ENCODE measurements around the gene CABLES1.
"Not testable (repeated sequence)": the region's sequence is repeated elsewhere in the genome, so short reads cannot be mapped to it uniquely, and the experiment has no call there.

CABLES1 gene

DNA sequence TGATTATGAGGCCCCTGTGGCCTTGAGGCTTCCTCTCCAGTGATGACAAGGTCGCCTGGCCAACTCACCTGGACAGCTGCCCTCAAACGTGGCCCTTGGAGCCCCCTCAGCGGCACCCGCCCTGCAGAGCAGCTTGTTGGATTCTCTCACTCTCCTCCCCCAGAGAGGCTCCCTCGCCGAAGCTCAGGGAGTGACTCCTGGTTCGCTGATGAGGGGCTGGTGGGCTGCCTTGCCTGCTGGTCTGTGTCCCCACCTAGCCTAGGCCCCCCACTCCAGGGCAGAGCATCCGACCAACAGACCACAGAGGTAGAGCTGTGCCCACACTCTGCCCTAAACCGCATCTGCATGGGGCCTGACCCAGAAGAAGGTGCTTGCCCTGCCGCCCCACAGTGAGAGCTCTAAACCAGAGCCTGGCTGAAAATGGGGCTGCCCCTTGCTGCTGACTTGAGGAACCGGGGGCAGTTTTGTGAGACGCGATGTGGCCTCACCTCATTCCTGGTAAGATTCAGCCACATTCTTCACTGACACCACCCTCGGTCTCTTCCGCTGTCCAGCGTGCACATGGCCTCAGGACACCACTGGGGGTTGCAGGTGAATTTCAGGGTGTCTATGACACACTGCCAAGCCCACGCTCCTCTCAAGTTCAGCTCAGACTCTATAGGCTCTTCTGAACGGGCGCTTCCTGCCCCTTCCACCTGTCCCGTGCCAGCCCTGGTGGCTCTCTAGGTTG lies 131.6 kb downstream of the CABLES1 start:
- DNase-seq (ENCODE audit: low read depth in 2 of 2) = no peak

DNA sequence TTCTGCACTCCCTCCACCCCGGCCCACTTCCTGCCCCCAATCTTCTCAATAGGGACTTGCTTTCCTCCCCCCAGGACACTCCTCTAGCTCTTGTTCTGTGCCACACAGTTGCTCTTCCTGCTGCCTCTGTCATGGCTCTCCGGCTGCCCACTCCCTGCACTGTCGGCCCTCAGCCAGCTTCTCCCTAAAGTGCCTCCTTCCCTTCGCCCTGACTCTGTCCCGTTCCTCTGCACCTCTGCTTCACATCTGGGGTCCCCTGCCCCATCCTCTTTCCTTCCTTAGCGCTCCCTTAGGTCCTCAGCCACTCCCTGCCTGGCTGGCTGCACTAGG lies 132.1 kb downstream of the CABLES1 start:
- no peak for DNase-seq (ENCODE audit: low read depth in 2 of 2)

DNA sequence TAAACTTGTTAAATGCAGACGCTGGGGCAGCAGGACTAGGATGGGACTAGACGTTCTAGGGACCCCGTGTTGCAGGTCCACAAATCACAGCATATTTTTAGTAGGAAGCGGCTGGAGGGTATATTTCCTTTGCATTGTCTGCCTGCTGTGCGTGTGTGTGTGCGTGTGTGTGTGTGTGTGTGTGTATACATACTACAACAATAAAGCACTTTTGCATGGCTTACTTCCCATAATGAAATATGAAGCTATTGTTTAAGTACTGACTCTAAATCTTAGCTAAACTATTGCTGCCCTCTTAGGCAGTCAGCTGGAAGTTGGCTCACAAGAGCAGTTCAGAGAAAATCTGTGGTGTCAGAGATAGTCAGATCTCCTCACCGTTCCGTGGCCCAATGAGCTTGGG lies 133.4 kb downstream of the CABLES1 start:
- DNase-seq (ENCODE audit: low read depth in 2 of 2) = no peak

DNA sequence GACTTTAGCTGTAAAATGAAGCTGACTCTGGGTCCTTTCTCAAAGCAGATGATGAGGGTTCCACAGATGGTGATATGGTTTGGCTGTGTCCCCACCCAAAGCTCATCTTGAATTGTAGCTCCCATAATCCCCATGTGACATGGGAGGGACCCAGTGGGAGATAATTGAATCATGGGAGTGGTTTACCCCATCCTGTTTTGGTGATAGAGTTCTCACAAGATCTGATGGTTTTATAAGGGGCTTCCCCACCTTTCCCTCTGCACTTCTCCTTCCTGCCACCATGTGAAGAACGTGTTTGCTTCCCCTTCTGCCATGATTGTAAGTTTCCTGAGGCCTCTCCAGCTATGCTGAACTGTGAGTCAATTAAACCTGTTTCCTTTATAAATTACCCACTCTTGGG lies 133.8 kb downstream of the CABLES1 start:
- DNase-seq (ENCODE audit: low read depth in 2 of 2) = not testable (repeated sequence)

DNA sequence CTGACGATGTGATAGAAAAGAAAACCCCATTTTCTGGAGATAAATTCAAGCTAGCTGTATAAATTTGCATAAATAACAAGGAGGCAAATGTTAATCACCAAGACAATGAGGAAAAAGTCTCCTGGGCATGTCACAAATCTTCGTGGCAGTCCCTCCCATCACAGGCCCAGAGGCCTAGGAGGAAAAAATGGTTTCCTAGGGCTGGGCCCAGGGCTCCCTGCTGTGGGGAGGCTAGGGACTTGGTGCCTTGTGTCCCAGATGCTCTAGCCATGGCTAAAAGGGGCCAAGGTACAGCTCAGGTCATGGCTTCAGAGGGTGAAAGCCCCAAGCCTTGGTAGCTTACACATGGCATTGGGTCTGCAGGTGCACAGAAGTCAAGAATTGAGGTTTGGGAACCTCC lies 134.6 kb downstream of the CABLES1 start:
- DNase-seq (ENCODE audit: low read depth in 2 of 2) = no peak

DNA sequence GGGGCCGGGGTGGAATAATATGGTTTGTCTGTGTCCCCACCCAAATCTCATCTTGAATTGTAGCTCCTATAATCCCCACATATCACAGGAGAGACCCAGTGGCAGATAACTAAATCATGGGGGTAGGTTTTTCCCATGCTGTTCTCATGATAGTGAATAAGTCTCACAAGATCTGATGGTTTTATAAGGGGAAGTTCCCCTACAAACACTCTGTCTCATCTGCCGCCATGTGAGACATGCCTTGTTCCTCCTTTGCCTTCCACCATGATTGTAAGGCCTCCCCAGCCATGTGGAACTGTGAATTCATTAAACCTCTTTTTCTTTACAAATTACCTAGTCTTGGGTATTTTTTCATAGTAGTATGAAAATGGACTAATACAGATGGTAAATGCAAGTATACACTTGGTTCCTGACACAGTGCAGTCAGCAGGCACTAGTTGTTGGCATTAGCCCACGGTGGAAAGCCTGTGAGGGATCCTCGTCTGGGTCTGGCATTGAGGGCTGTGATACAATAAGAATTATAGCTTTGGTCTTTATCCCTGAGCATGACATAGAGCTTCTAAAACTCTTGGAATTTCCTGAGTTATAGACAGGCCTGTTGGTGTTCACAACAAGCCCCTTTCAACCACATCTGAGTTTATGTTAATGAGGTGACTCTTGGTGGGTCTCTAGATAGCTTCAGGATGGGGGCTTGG lies 135.8 kb downstream of the CABLES1 start:
- no peak for DNase-seq (ENCODE audit: low read depth in 2 of 2)

DNA sequence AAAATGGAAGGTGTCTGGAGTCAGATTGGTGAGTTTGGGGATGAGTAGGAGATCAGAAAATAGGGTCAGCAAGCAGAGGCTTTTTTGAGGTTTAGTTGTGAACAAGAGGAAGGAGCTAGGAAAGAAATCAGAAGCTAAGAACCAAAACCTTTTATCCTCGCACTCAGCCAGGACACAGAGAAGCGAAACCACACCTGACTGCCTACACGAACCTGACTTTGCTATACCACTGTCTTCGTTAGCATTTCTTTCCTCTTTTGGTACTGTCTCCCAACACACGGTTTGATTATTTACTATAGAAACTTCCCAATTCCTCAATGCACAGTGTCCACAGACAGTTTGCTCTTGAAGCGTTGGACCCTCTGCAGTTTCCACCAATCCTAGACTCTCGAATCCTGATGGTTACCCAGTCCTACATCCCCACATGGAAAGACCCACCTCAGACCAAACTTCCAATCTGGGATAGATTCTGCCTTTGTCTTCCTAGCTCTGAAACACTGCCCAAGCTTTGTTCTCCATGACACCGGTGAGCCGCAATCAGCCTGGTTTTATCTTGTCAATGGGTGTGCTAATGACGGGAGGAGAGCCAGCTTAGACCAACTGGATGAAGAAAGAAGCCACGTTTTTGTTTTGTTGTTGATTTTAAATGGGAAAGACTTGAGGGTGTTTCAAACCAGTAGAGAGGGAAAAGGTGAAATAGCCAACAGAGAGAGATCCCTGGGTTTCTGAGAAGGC lies 137.4 kb downstream of the CABLES1 start:
- no peak for DNase-seq (ENCODE audit: low read depth in 2 of 2)

DNA sequence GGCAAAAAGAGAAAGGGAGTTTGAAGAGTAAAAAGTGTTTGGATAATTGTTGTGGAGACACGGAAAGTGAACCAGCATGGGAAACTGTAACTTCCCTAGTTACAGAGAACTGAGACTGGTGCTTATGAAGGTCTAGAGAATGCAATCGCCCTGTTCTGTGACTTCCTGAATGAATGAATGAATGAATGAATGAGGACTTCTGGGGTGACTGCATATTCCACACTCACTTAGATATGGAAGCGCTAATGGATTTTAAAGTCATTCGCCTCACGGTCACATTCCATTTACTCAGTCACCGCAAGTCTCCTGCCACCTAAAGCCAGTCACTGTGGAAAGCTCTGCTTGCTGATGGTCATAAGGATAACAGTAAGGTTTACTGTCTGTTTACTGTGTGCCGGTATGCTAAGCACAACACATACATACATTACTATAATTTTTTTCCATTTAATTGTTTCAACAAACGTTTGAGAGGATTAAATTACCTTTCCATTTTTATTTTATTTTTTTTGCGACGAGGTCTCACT lies 138.2 kb downstream of the CABLES1 start:
- DNase-seq (ENCODE audit: low read depth in 2 of 2) = no peak

DNA sequence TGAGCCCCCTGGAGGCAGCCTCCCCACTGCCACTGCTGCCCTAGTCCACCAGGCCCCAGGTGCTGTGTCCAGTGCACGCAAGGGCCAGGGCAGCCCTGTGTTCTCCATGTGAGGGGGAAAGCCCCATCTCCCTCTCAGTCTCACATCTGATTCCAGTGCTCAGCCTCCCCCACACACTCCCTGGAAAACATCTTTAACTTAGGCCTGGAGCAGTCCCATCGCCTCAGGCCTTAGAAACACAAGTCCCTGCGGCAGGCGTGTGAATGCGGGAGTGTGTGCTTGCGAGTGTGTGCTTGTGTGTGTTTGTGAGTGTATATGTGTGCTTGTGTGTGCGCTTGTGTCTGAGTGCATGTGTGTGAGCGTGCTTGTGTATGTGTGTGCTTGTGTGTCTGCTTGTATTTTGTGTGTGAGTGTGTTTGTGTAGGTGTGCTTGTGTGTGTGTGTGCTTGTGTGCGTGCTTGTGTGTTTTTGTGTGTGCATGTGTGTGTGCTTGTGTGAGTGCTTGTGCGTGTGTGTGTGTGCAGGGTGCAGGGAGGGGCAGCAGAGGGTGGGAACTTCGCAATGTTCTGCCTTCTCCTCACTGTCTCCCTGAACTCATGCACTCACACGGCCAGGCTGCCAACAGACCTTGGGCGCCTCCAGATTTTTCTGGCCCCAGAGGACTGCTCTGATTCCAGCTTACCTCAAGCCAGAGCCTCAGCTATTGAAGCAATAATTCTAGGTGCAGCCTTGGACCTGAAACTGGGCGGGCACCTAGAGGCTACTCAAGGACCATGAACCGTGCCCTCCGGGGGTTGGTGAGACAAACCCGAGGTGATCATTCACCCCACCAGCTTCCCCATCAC lies 139.6 kb downstream of the CABLES1 start:
- no peak for DNase-seq (ENCODE audit: low read depth in 2 of 2)

DNA sequence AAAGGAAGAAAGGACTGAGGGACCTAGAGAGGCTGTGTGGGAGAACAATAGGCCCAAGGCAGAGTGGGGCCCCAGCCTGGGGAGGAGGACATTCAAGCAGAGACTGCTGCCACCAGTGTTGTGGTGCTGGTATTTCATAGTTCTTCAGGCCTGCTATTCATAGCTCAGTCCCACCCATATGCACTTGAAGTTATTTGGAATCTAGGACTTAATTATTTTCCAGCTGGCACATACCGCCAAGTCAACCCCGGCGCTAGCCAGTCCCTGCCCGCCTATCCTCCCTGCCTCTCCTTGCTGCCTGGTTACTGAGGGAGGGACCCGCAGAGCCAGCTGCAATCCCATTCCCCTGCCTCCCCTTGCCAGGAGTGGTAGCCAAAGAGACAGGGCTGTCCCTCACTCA lies 141.2 kb downstream of the CABLES1 start:
- DNase-seq (ENCODE audit: low read depth in 2 of 2) = no peak

DNA sequence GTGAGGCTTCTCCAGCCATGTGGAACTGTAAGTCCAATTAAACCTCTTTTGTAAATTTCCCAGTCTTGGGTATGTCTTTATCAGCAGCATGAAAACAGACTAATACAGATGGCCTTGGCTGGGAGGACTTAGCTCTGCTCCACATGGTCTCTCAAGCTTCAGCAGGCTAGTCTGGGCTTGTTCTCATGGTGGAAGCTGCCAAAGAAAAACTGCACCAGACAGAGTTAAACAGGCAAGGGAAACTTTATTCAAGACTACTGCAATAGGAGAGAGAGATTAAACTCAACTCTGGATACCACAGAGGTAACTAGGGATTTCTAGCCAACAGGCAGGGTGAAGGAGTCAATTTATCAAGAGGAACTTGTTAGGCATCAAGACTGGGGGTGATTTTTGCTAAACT lies 142.1 kb downstream of the CABLES1 start:
- no peak for DNase-seq (ENCODE audit: low read depth in 2 of 2)

DNA sequence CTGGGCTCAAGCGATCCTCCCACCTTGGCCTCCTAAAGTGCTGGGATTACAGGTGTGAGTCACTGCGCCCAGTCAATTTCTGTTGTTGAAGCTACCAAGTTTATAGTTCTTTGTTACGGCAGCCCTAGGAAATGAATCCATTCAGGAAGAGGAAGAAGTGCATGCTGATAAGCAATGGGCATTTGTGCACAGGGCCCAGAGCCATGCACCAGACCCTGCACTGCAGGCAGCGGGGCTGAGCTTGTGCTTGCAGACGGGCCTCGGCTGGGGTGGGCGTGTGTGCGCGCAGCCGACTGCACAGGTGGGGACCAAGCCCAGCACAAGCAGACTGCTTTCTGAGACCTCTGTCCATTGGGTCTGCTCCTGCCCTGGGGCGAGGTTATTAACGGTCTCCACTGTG lies 144.6 kb downstream of the CABLES1 start:
- DNase-seq (ENCODE audit: low read depth in 2 of 2) = no peak

DNA sequence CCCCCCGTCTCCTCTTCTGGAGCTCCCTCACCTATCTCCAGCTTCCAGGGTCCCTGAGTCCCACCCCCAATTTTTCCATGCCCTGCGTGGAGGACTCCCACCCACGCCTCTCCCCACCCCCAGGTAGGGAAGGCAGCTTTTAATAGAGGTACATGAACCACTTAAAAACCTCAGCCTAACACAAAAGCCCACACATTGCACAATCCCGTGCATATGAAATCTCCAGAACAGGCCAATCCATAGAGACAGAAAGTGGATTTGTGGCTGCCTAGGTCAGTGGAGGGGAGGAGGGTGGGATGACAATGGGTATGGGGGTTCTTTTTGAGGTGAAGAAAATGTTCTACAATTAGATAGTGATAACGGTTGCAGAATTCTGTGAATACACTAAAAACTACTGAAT lies 145.6 kb downstream of the CABLES1 start:
- no peak for DNase-seq (ENCODE audit: low read depth in 2 of 2)

DNA sequence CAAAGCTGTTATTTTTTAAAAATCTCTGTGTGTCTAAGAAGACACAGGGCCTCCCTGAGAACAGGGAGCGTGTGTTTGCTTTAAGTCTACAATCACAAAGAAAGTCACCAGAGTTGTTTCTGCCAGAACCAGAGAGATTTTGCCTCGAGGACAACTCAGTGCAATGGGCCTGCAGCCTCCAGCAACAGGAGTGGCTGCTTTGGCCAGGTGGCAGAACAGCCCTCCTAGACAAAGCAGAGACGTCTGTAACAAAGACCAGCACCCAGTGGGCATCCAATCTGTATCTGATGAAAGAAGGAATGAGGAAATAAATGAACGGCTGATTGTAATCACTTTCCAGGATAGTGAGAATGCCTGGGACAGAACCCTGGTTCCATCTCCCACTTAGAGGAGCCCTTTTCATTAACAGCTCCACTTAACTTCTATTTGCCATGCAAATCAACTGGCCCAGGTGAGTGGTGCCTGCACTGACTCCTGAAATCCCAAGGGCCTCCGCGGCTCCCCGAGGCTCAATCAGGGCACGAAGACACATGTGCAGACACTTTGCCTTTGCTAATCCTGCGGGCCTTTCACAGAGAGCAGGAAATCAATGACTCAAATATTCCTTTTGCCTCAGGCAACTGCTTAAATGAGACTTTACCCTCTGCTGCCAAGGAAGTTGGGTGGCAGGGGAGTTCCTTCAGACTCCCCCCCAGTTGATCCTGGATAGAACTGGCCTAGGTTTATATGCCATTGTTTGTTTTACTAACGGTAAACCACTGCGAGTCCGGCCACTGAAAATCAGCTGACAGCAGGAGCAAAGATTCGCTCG lies 146.5 kb downstream of the CABLES1 start:
- no peak for DNase-seq (ENCODE audit: low read depth in 2 of 2)

DNA sequence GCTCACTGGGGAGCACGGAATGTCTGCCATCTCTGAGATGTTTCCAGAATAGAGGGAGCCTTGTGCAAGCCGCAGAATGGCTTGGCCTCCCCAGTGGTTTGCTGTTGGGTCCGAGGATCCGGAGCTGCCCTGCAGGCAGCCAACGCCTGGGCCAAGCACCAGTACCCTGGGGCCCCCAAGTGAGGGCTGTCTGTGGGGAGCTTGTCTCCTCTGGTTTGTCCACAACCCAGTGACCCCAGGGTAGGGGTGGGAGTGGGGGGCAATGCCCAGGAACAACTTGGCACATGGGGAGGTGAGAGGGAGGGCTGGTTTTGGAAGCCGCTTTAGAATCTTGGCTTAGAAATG lies 147.1 kb downstream of the CABLES1 start:
- no peak for DNase-seq (ENCODE audit: low read depth in 2 of 2)

DNA sequence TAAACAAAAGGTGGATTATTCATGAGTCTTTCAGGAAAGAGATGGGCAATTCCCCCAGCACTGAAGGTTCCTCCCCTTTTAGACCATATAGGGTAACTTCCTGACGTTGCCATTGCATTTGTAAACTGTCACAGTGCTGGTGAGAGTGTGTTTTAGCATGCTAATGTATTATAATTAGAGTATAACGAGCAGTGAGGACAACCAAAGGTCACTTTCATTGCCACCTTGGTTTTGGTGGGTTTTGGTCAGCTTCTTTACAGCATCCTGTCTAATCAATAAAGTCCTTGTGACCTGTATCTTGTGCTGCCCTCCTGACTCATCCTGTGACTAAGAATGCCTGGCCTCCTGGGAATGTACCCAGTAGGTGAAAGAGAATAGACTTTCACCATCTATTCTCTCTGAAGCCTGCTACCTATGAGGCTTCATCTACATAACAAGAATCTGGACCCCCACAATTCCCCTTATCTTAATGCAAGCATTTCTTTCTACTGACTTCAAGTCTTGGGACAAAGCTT lies 148.7 kb downstream of the CABLES1 start:
- DNase-seq (ENCODE audit: low read depth in 2 of 2) = peak in 1 of 2 donors; percentile 17

DNA sequence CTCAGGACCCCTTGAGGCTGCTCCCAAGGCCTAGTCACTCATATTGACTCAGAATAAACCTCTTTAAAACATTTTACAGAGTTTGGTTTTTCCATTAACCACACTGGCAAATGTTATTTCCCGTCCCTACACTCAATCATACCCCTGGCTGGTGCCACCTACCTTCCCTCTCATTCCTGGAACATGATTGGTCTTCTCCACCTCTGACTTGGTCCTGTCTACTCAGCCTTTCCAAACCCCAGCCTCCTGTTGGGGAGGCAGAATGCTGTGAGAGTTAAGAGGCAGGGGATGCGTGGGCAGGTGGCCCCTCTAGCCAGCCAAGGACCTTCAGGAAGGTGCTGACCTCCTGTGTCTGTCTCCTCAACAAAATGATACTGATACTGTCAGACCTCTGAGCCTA lies 149.3 kb downstream of the CABLES1 start:
- no peak for DNase-seq (ENCODE audit: low read depth in 2 of 2)

DNA sequence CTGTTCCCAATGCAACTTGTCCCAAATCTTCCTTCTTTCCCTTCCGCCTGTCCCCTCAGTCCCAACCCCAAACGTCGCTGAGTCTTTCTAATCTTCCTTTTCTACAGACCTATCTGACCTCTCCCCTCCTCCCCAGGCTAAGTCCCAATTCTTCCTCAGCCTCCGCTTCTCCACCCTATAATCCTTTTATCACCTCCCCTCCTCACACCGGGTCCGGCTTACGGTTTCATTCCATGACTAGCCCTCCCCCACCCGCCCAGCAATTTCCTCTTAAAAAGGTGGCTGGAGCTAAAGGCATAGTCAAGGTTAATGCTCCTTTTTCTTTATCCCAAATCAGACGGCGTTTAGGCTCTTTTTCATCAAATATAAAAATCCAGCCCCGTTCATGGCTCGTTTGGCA lies 150.3 kb downstream of the CABLES1 start:
- not testable (repeated sequence) for DNase-seq (ENCODE audit: low read depth in 2 of 2)

DNA sequence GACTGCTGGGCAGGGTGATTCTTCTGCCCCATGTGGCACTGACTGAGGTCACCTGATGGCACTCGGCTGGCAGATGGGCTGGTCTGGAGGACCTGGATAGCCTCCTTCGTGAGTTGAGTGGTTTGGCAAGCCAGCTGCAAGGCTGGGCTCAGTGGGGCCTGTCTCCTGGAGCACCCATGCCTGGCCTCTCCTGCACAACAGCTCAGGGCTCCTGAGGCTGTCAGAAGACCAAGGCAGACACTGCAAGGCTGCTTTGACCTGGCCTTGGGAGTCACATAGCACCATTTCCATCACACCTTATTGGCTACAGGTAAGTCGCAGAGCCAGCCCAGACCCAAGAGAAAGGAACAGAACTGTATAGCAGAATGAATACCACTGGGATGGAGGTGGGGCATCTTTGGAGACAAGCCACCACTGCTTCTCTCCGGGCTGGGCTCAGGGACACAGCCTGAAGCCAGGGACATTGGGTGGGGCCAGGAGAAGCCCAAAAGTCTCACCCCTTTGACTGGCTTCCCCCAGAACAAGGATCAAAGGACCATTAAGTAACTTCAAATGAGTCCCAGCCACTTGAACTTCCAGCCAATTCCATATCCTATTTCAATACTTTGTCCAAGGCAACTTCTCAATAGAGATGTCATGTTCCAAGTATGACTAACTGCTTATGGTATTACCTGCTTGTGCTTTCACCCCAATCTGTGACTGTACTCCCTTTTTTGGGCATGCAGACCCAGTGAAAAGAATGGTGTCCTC lies 156.3 kb downstream of the CABLES1 start:
- no peak for DNase-seq (ENCODE audit: low read depth in 2 of 2)

DNA sequence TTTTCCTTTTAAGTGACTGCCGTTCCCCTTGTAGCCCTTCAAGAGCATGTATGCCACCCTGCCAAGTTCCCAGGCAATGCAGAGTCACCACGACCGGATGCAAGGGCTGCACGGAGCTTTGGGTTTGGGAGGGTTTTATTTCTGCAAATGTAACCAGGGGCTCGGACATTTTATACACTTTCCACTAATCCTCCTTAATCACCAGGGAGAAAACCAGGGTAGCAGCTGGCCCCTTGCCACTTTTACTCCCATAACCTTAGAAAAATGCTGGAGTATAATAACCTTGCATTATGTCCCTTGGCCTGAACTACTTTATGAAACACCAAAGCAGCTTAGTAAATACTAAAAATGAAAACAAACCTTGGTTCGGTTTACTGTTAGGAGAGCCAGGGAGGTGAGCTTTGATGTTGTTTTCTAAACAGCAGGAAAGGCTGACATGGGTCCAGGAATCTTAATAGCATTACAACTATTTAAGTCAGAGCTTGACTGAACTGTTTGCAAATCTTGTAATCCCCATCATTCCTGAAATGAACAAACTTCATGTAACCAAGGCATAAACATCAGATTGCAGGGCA lies 165.0 kb downstream of the CABLES1 start:
- no peak for DNase-seq (ENCODE audit: low read depth in 2 of 2)
